HG03432 (cell line): ENCODE data around the gene MEF2C.

Experiments
- ATAC-seq: cut with Tn5 transposase; IDR thresholded peaks from one replicate; pipeline ENCODE4 v1.9.1; 2021; ENCODE audit warnings: mild to moderate bottlenecking, moderate library complexity; ENCODE audit not compliant: unreplicated experiment

MEF2C gene

DNA sequence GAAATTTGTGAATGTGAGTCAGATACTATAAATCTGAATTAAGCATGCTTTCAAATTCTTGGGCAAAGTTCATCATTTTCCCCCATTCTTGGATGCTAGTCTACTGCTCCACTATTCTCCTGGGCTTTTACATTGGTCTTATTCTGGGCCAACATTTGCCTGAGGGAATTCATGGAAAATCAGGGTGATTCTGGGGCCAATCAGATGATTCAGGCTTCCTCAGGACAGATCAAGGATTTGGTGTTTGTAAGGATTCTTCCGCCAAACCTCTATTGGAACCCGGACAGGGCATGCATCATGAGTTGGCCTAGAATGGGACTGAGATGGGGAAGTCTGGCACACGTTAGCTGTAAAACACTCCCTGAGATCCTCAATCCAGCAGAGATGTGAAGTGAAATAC, 113.8 kb downstream of the MEF2C start:
- ATAC-seq = no peak

- ATAC-seq = no peak
Observed at GRCh38 chr5:88768411-88768810, 114.6 kb downstream of the MEF2C start.

GRCh38 chr5:88765798-88766197, 117.2 kb downstream of the MEF2C start:
- ATAC-seq = no peak

DNA sequence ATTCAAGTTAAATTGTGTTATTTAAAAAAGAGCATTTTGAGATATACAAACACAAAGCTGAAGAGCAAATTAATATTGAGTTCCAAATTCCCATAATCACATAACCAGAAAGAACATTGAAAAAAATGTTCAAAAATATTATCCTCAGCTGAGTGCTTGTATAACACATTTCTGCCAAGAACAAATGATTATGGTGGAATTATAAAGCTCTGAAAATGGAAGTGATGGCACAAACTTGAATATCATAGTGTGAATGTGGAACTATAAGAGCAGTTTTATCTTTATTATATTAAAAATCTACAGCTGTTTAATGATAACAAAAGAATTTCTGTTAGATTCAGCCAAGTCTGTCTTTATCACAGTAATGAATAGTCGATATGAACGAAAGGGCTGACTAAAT, 117.8 kb downstream of the MEF2C start:
- no peak for ATAC-seq

DNA sequence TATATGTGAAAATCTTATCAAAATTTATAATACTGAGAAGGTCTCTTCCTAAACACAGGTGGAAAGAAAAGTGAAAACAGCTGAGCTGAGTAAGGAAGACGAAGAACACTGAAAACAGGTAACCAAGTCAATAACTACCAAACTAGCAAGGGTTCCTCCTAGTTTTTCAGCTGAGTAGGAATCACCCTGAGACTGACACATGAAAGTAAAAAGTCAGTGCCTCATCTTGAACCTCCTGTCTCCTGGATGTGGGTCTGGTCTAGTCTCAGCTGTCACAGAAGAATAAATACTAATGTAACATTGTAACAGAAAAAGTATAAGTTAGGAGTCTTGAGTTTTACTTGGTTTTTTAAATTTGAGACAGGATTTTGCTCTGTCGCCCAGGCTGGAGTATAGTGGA, 121.0 kb downstream of the MEF2C start:
- ATAC-seq = peak; percentile 25

GRCh38 chr5:88761269-88761850, 121.6 kb downstream of the MEF2C start:
- peak; percentile 59 for ATAC-seq

DNA sequence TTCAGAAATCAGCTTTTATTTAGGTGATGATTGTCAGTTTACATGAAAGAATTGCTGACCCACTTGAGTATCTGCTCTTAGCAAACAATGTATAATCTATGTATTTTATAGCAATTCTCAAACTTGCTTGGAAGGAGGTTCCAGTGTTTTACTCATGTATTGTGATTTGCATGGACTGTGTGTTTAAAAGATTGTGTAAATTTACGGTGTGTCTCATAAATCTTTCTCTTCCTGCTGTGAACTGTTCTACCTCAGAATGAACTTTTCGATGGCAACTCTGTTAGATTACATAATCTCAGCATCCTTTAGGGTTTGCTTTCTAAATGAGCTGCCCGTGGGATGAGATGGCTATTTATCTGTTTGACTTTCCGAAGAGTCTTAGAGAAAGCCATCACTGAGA, 122.5 kb downstream of the MEF2C start:
- no peak for ATAC-seq

DNA sequence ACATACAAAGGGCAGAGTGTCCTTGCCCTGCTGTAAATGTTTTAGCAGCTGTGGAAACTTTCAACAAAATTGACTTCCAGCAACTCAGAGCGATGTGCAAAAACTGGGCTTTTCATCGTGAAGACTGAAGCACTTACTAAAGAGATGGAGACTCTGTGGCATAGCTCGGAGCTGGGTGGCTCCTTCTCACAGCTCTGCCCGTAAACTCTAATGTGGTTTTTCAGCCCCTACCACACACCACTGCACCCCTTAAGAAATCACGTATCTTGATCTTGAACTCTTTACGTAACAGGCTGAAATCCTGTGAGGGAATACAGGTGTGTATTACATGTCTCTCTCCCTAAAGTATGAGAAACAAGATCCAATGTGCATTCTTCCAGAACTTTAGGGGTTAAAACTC, 124.4 kb downstream of the MEF2C start:
- ATAC-seq = no peak

- no peak for ATAC-seq
Observed at GRCh38 chr5:88758184-88758583, 124.8 kb downstream of the MEF2C start.

GRCh38 chr5:88756953-88757352, 126.0 kb downstream of the MEF2C start:
- ATAC-seq = peak; percentile 60

- ATAC-seq = no peak
Observed at GRCh38 chr5:88748666-88749065, 134.3 kb downstream of the MEF2C start.

GRCh38 chr5:88746438-88746882, 136.5 kb downstream of the MEF2C start:
- peak; percentile 88 for ATAC-seq

DNA sequence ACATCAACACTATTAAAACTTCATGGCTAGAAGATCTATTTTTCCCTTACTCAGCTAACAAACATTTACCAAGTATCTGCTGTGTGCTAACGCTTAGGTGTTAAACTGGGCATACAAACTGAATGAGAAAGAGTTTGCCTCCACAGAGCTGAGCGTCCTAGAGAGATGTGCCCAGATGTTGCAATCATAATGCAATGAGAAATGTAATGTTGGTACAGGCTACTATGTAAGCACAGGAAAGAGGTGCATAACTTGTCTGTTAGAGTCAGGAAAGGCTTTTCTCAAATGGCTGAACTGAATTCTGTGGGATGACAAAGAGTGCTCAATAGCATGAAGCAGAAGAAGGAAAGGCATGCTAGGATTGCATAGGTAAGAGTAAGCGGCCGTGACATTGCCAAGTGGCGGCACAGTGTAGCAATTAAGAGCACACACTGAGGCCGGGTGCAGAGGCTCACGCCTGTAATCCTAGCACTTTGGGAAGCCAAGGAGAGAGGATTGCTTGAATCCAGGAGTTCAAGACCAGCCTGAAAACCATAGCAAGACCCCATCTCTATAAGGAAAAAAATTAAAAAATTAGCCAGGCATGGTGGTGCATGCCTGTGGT, 137.8 kb downstream of the MEF2C start:
- ATAC-seq = no peak

DNA sequence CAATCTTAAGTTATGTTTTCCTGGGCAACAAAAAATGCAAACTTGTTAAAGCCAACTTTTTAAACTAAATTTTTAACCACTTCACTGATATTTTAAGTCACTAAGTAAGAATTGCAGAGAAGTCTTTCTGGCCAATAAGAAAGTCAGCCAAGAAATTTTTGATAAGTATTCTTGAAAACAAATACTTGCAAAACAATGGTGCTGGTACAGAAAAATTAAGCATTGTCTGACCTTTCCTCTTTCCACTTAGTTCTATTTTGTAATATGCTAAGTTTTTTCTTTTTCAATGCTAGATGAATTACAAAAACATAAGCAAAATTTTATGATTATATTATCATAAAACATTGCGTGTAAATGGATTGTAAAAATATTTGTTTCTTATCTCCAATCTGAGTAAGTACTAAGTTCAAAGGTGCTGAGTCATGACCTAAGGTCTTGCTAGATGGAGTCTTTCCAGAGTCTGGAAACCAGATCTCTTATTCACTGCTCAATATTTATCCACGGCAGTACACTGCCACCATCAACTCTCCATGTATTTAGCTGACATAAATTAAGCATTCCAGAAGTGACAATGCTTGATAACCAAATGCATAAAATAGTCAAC, 139.7 kb downstream of the MEF2C start:
- ATAC-seq = no peak

DNA sequence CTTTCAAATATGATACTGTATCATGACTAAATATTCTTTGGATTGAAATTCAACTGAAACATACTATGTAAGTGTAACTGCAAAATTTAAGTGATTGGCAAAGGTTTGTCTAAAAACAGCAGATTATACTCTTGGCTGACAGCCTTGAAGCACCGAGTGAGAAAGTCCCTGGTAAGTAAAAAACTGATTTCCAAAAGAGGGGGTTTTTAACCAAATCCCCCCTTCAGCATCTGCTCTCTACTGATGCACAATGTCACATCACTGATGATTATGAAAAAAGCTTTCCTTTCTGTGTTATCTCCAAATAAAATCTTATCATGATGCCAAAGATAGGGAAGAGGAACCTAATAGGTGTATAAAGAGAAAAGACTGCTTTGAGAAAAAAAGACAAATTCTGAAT, 141.0 kb downstream of the MEF2C start:
- ATAC-seq = no peak

GRCh38 chr5:88740604-88741185, 142.3 kb downstream of the MEF2C start:
- no peak for ATAC-seq

DNA sequence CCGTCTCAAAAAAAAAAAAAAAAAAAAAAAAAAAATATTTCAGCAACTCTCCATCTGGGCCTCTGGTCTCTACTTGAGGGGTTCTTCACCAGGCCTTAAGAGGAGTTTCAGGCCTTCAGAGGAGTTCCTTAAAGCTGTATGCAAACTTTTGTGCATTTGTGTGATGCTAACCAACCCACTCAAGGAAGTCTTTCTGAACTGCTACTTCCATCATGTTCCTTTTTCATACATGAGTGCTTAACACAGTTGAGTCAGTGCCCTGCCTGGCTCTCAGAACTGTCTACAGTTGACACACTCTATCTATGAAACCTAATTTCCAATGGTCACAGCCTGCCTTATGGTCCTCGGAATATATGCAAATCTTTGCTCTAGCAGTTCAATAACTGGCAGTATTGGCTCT, 146.5 kb downstream of the MEF2C start:
- ATAC-seq = peak; percentile 39

- ATAC-seq = no peak
Observed at GRCh38 chr5:88734983-88735382, 148.0 kb downstream of the MEF2C start.

- ATAC-seq = peak; percentile 63
Observed at GRCh38 chr5:88734191-88734640, 148.8 kb downstream of the MEF2C start.

DNA sequence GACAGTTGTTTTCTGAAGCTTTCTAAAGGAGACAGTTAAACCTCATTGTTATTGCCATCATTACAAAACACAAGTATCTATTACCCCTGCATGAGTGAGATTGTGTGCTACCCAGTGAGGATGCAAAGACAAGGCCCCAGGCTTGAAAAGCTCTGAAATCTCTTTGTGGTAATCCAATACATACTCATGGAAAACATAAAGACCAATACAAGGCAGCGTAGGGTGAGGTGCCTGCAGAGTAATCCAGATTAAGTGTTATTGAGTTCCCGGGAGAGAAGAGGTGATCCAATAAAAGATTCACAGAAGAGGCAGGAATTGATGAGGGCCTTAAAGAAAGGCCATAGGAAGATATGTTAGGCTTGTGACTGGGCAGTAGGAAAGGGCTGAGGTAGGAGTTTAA, 150.1 kb downstream of the MEF2C start:
- no peak for ATAC-seq

GRCh38 chr5:88732181-88732633, 150.8 kb downstream of the MEF2C start:
- ATAC-seq = peak; percentile 69

DNA sequence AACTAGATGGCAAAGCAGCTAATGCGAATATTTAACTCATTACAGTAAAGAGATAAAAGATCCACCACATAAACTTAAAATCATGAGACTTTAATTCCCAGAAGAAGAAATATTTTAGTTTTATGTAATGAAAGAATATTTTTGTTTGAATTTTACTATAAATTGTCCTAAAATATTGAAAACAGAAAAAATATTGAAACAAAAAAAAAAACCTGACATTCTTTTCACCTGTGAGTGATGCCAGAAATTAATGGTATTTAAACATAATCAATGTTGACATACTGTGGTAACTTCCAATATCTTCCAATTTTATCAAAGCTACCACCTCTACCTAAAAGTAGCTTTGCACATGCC, 153.2 kb downstream of the MEF2C start:
- no peak for ATAC-seq
